Measurements from ENCODE around the gene NSG1. TPM values are rescaled to one million over a fixed set of nuclear protein-coding genes. Genes with fewer than 3 reads are reported as not detected.

Gene NSG1
- total RNA-seq, 4 donors from 2014 or later = 0.15 to 4.8 (median 1.4) TPM

DNA sequence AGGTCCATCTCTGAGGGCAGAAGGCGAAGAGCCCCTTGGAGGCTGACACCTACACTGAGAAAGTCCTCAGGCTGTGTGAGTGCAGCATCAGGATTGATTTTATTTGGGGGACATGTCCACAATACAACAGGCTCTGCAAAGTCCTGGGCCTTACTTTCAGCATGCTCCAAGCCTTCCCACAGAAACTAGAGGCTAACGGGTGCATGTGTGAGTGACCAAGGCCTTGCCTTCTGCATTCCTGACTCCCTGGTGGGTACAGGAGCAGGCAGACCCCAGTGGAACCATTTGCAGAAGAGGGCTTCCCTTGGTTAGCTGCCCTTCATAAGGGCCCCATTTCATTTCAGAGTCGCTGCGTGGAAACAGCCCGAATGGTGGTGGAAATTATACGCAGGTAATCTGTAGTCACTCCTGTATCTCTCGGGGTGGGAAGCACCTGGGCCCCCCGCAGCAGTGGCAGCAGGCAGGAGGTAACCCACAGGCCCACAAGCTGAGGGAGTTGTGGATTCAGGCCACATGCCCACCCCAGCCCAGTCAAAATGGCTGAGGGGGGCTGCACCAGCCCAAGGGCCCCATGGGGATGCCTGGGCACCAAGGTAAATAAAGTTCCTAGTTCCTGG, 37.7 kb downstream of the NSG1 start:
- Histone ChIP-seq H3K27ac (no peak overlapping the region), H3K9me3 (no peaks in the 10 kb centered on the region), H3K27me3 (no peaks in the 10 kb centered on the region), H3K36me3 (peaks cover 0 to 94% of the 10 kb centered on the region in 2 donors), H3K4me3 (no peak overlapping the region), H3K4me1 (no peaks in the 10 kb centered on the region)
- 100% methylated on average over 1 of the region's 8 CpGs; no CpG with 5 or more reads in 1 of the 2 donors for WGBS, 2 donors (ENCODE audit: low coverage in 1 of 2)
- TF ChIP-seq, protein P1, sequence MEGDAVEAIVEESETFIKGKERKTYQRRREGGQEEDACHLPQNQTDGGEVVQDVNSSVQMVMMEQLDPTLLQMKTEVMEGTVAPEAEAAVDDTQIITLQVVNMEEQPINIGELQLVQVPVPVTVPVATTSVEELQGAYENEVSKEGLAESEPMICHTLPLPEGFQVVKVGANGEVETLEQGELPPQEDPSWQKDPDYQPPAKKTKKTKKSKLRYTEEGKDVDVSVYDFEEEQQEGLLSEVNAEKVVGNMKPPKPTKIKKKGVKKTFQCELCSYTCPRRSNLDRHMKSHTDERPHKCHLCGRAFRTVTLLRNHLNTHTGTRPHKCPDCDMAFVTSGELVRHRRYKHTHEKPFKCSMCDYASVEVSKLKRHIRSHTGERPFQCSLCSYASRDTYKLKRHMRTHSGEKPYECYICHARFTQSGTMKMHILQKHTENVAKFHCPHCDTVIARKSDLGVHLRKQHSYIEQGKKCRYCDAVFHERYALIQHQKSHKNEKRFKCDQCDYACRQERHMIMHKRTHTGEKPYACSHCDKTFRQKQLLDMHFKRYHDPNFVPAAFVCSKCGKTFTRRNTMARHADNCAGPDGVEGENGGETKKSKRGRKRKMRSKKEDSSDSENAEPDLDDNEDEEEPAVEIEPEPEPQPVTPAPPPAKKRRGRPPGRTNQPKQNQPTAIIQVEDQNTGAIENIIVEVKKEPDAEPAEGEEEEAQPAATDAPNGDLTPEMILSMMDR (IDR thresholded peaks at IDR 0.05) = no peak
- TF ChIP-seq POLR2A (IDR thresholded peaks at IDR 0.05) = no peak
- no peak for ATAC-seq

DNA sequence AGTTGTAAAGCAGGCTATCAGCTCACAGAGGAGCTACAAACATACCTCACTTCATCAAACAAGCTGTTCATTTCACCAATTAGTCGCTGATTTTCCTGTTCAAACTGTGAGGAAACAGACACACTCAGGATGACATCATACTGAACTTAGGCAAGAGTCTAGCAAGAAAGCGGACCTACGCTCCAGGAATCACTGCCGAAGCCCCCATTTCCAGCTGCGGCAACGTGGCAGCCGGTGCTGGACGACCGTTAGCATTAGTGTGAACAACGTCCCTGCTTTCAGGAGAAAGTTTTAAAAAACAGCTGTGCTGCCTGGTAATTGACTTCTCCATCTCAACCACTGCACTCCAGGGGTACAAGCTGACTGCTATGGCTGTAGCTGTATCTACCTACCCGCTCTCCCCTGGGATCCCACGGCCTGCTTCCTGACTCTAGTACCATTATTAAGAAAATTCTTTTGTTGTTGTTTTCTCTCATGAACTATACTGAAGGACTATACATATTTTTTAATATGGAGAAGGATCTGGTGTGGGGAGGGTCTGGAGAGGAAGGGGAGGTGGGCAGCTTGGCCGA, 38.3 kb downstream of the NSG1 start:
- no peak for ATAC-seq
- Histone ChIP-seq H3K4me3 (no peak overlapping the region), H3K4me1 (no peaks in the 10 kb centered on the region), H3K9me3 (no peaks in the 10 kb centered on the region), H3K27ac (no peak overlapping the region), H3K27me3 (no peaks in the 10 kb centered on the region), H3K36me3 (peaks cover 0 to 91% of the 10 kb centered on the region in 2 donors)
- TF ChIP-seq, protein P1 (IDR thresholded peaks at IDR 0.05) = no peak
- TF ChIP-seq POLR2A (IDR thresholded peaks at IDR 0.05) = no peak
- no peak for TF ChIP-seq POLR2AphosphoS5 (IDR thresholded peaks at IDR 0.05)
- 71 to 86% methylated on average over 1 to 12 of the region's 13 CpGs for WGBS, 2 donors (ENCODE audit: low coverage in 1 of 2)

DNA sequence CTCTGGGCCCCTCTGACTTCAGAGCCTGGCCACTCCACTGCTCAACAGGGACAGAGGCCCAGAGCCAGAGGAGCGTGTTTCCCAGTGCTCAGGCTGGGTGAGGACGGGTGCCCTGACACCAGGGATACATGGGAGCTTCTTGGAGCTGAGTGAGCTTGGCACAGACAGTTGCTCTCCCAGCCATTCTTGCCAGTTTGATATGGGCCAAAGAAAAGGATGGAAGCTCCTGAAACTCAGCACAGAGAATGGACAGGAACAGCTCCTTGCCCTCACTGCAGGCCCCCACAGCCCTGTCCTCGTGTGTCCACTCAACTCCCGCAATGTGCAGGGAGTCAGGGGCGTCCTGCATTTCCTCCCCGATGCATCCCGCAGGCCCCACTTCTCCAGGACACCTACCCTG, 38.8 kb downstream of the NSG1 start:
- Histone ChIP-seq H3K27ac (no peak overlapping the region), H3K4me1 (no peaks in the 10 kb centered on the region), H3K36me3 (peaks cover 0 to 89% of the 10 kb centered on the region in 2 donors), H3K9me3 (no peaks in the 10 kb centered on the region), H3K27me3 (no peaks in the 10 kb centered on the region), H3K4me3 (no peak overlapping the region)
- 83 to 91% methylated on average over 4 to 5 of the region's 7 CpGs for WGBS, 2 donors (ENCODE audit: low coverage in 1 of 2)
- no peak for ATAC-seq
- TF ChIP-seq EP300 (IDR thresholded peaks at IDR 0.05) = no peak

DNA sequence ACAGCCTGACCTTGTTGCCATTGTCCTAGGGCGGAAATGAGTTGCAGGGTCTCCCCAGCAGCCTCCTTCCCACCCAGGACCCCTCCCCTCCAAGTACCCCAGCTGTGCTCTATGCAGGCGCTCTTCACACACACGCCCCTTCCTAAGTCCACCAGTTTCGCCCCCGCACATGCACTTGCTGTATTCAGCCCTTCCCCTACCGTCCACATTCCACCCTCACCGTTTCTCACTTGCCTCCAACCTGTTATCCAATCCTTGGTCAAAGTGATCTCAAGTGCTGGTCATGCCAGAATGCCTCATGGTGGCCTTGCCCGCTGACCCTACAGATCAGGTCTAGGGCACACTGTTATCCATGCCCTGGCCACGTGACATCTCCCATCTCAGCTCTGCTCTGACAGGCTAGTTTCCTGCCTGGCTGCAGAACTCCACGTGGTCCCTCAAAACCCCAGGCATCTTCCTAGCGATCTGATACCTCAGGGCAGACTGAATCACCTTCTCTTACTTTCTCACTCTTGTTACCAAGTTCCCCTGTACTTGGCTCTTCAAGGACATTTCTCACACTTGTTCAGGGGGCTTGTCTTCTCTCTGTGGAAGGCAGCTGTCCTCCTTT, 39.7 kb downstream of the NSG1 start:
- Histone ChIP-seq H3K9me3 (no peaks in the 10 kb centered on the region), H3K36me3 (peaks cover 0 to 87% of the 10 kb centered on the region in 2 donors), H3K4me1 (no peaks in the 10 kb centered on the region), H3K27ac (no peak overlapping the region), H3K27me3 (no peaks in the 10 kb centered on the region), H3K4me3 (no peak overlapping the region)
- no peak for TF ChIP-seq POLR2A (IDR thresholded peaks at IDR 0.05)
- TF ChIP-seq POLR2AphosphoS5 (IDR thresholded peaks at IDR 0.05) = no peak
- TF ChIP-seq, protein P1 (IDR thresholded peaks at IDR 0.05) = no peak
- no peak for TF ChIP-seq EP300 (IDR thresholded peaks at IDR 0.05)
- no peak for ATAC-seq
- WGBS, 2 donors (ENCODE audit: low coverage in 1 of 2) = 61 to 85% methylated on average over 3 to 11 of the region's 11 CpGs

DNA sequence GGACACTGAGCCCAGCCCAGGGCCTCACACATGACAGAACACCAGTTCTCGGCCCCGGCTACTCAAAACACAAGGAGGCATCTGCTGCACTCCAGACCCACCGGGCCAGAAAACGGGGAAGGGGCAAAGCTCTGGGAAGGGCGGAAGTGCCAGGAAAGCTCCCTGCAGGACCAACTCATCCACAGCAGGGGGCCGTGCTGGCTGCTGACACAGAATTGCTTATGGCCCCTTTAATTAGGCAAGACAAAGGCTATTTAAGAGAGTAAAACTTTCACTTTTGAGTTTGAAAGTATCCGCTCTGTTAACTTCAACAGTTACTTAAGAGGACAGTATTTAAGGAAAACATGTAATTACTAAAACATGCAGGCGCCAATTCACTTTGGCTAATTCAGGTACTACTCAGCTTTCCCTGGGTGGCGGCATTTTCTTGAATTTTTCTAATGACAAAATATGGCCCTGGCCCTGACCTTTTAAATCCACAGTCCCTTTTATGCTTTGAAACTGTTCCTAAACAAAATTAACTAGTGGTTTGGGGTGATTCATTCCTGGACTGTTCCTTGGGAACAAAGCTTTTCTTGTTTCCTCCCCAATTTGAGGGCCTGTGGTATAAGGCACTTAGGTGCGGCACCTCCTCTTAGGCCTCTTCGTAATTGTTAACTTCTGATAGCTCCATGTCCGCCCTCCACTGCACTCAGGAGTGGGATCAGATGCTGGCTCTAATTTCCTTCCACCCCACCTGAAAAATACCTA, 40.4 kb downstream of the NSG1 start:
- TF ChIP-seq, protein P1 (IDR thresholded peaks at IDR 0.05) = no peak
- TF ChIP-seq EP300 (IDR thresholded peaks at IDR 0.05) (no peak), POLR2AphosphoS5 (IDR thresholded peaks at IDR 0.05) (no peak), POLR2A (IDR thresholded peaks at IDR 0.05) (no peak)
- H3K27me3 ChIP-seq = no peaks in the 10 kb centered on the region
- no peak for ATAC-seq
- H3K4me1 ChIP-seq = no peaks in the 10 kb centered on the region
- H3K36me3 ChIP-seq = peaks cover 0 to 87% of the 10 kb centered on the region in 2 donors
- WGBS, 2 donors (ENCODE audit: low coverage in 1 of 2) = 65 to 90% methylated on average over 4 to 6 of the region's 12 CpGs
- H3K27ac ChIP-seq = no peak overlapping the region
- H3K4me3 ChIP-seq = no peak overlapping the region
- no peaks in the 10 kb centered on the region for H3K9me3 ChIP-seq

Data from gastroesophageal sphincter (tissue), 4 donors.